HepG2 (cell line): Measurements from ENCODE around the gene RERG. TPM values are rescaled to one million over a fixed set of nuclear protein-coding genes. Genes with fewer than 3 reads are reported as not detected.

Experiments used
- ATAC-seq: fragments of 200-7000 bp; cut with Tn5 transposase; 3 replicates; pipeline ENCODE4 v1.9.1; 2020; ENCODE audit warnings: mild to moderate bottlenecking, moderate library complexity
- BruUV-seq: library from RNA; stranded (reverse); fragments of 400-500 nt; replicated peaks from 2 replicates; lab custom pipeline; 2021; lab: Mats Ljungman, UMichigan
- CTCF ChIA-PET: fragments of 300-600 bp; formaldehyde crosslinking; extraction: SDS; loops from one replicate; lab custom pipeline; 2021; ENCODE audit warnings: low total read pairs, inconsistent platforms, low intra/inter-chr PET ratio; lab: Yijun Ruan, JAX
- POLR2A ChIA-PET: fragments of 350-600 bp; sonication (Branson Sonifier 250); formaldehyde crosslinking; loops from one replicate; lab custom pipeline; 2020; ENCODE audit warnings: antibody characterized with exemption, inconsistent platforms; lab: Yijun Ruan, JAX
- DNase-seq: peaks from one replicate; pipeline ENCODE4 v3.0.0-alpha.2; 2015; ENCODE audit warnings: low spot score
- FAIRE-seq: peaks from 3 replicates; lab custom pipeline; 2011; peaks lifted over from hg19 to GRCh38; lab: Jason Lieb, UNC
- H2AFZ ChIP-seq: one replicate; pipeline ENCODE4 v1.6.1; 2011; ENCODE audit warnings: low read length, inconsistent platforms
- H3K27ac ChIP-seq: fragments of 300-600 bp; 3 replicates; pipeline ENCODE4 v1.8.0; 2011; ENCODE audit warnings: mixed run types, mild to moderate bottlenecking, mixed read lengths, low read length, inconsistent platforms; ENCODE audit not compliant: insufficient read depth; ENCODE audit errors: extremely low read length
- H3K27me3 ChIP-seq, 2 experiments: fragments of 200-600 bp in 1 of 2; 2 replicates in 1 of 2; 3 replicates in 1 of 2; pipeline versions ENCODE4 v1.6.0 to v1.8.0; 2011; ENCODE audit warnings: low read length in 2 of 2, mild to moderate bottlenecking in 2 of 2, moderate library complexity in 2 of 2, inconsistent platforms in 1 of 2; ENCODE audit not compliant: insufficient read depth in 2 of 2, control insufficient read depth in 1 of 2
- H3K36me3 ChIP-seq, 2 experiments: fragments of 200-600 bp in 1 of 2; replicated peaks in 1 of 2; 2 replicates in 1 of 2; 3 replicates in 1 of 2; pipeline versions ENCODE4 v1.5.1 to v1.8.0; 2011; ENCODE audit warnings: low read length in 2 of 2, inconsistent platforms in 1 of 2; ENCODE audit not compliant: insufficient read depth in 2 of 2, control insufficient read depth in 1 of 2
- H3K4me1 ChIP-seq: 2 replicates; pipeline ENCODE4 v1.5.1; 2012; ENCODE audit warnings: low read length, inconsistent platforms; ENCODE audit not compliant: insufficient read depth
- H3K4me2 ChIP-seq: 2 replicates; pipeline ENCODE4 v1.6.0; 2011; ENCODE audit warnings: low read depth, low read length, inconsistent platforms
- H3K4me3 ChIP-seq, 3 experiments: fragments of 200-600 bp in 1 of 3; sonication (generic), shearing (Covaris generic) in 1 of 3; replicated peaks in 1 of 3; 2 replicates each; pipeline ENCODE4 v1.5.1; 2011 to 2016; ENCODE audit warnings: low read length in 3 of 3, inconsistent platforms in 2 of 3, low read depth in 2 of 3, mild to moderate bottlenecking in 2 of 3, control low read depth in 1 of 3, mixed read lengths in 1 of 3; ENCODE audit not compliant: insufficient read depth in 1 of 3
- H3K79me2 ChIP-seq: one replicate; pipeline ENCODE4 v1.6.1; 2011; ENCODE audit warnings: low read length, inconsistent platforms; ENCODE audit not compliant: insufficient read depth
- H3K9ac ChIP-seq: 2 replicates; pipeline ENCODE4 v1.6.0; 2011; ENCODE audit warnings: mild to moderate bottlenecking, low read depth, low read length, inconsistent platforms; ENCODE audit not compliant: insufficient read depth
- H3K9me3 ChIP-seq: 2 replicates; pipeline ENCODE4 v1.5.1; 2012; ENCODE audit warnings: mild to moderate bottlenecking, low read length
- H4K20me1 ChIP-seq: 2 replicates; pipeline ENCODE4 v1.6.0; 2011; ENCODE audit warnings: inconsistent platforms, mild to moderate bottlenecking, low read length, moderate library complexity; ENCODE audit not compliant: insufficient read depth
- ARNT ChIP-seq: fragments of 450-650 bp; IDR thresholded peaks from 2 replicates; pipeline ENCODE4 v1.6.1; 2017
- HDAC6 ChIP-seq: fragments of 200-600 bp; sonication (generic); IDR thresholded peaks from 2 replicates; pipeline ENCODE4 v1.7.0; 2017; ENCODE audit warnings: mild to moderate bottlenecking, antibody characterized with exemption, low read length, low read depth
- KAT2B ChIP-seq: fragments of 150-350 bp; IDR thresholded peaks from 2 replicates; pipeline ENCODE4 v1.6.1; 2014; ENCODE audit warnings: low read depth, low read length, borderline replicate concordance
- KLF15 ChIP-seq: sonication (generic); formaldehyde crosslinking; IDR thresholded peaks from 2 replicates; pipeline ENCODE4 v1.8.1; 2023; ENCODE audit warnings: borderline replicate concordance, mild to moderate bottlenecking, inconsistent platforms, missing genetic modification reagents, mixed read lengths
- MATR3 ChIP-seq: sonication (generic); formaldehyde crosslinking; IDR thresholded peaks from 2 replicates; pipeline ENCODE4 v1.4.0; 2020; ENCODE audit warnings: missing genetic modification reagents
- NR1H2 ChIP-seq: sonication (generic); formaldehyde crosslinking; IDR thresholded peaks from 2 replicates; pipeline ENCODE4 v1.8.1; 2022; ENCODE audit warnings: low read depth, missing genetic modification reagents, borderline replicate concordance
- ZBTB42 ChIP-seq: sonication (generic); formaldehyde crosslinking; IDR thresholded peaks from 2 replicates; pipeline ENCODE4 v1.5.0; 2020; ENCODE audit warnings: mild to moderate bottlenecking, missing genetic modification reagents
- ZNF12 ChIP-seq: sonication (generic); formaldehyde crosslinking; IDR thresholded peaks from 2 replicates; pipeline ENCODE4 v1.5.0; 2020; ENCODE audit warnings: missing genetic modification reagents
- ZNF264 ChIP-seq: sonication (generic); formaldehyde crosslinking; IDR thresholded peaks from 2 replicates; pipeline ENCODE4 v1.4.0; 2020; ENCODE audit warnings: missing genetic modification reagents
- ZNF556 ChIP-seq: sonication (generic); formaldehyde crosslinking; IDR thresholded peaks from 2 replicates; pipeline ENCODE4 v1.4.0; 2020; ENCODE audit warnings: mild to moderate bottlenecking, missing genetic modification reagents, borderline replicate concordance
- ZNF747 ChIP-seq: sonication (generic); formaldehyde crosslinking; IDR thresholded peaks from 2 replicates; pipeline ENCODE4 v1.8.1; 2023; ENCODE audit warnings: missing genetic modification reagents, mild to moderate bottlenecking, borderline replicate concordance
- ZSCAN9 ChIP-seq: IDR thresholded peaks from 2 replicates; pipeline ENCODE4 v1.6.1; 2016; ENCODE audit warnings: borderline replicate concordance
- WGBS: methylation state at CpG from one replicate; pipeline ENCODE4 v1.1.6; 2017; ENCODE audit warnings: low lambda C conversion rate; 5-methylcytosine and 5-hydroxymethylcytosine counted together
- in situ Hi-C: cut with HindIII; loops from 2 replicates; pipeline ENCODE4 v1.10.0; 2017; ENCODE audit warnings: low pct_unique_long_range_greater_than_20kb; ENCODE audit not compliant: extremely low pct_ligation_motif_present
- intact Hi-C: fragments of 100-400 bp; cut with micrococcal nuclease; formaldehyde crosslinking; loops from one replicate; pipeline ENCODE4 v1.10.0; 2022; ENCODE audit not compliant: unreplicated experiment
- polyA plus RNA-seq, 8 experiments: library from polyadenylated mRNA; depleted of rRNA in 3 of 8; stranded (reverse) in 7 of 8; unstranded in 1 of 8; fragments of >200 nt; fragmentation: Illumina TruSeq in 4 of 8; extraction: Trizol in 4 of 8; gene quantifications; 2 replicates each; pipeline versions ENCODE4 v1.2.1 to v1.2.3, GENCODE V29; 2011 to 2016; ENCODE audit warnings: low read depth in 4 of 8, missing spikeins in 1 of 8, mixed read lengths in 1 of 8; ENCODE audit not compliant: insufficient read depth in 1 of 8
- total RNA-seq, 5 experiments: library from RNA; depleted of rRNA; stranded (reverse); fragments of >200 nt; fragmentation: Illumina TruSeq; extraction: Trizol; gene quantifications; 2 replicates each; pipeline ENCODE4 v1.2.3, GENCODE V29; 2016; ENCODE audit warnings: low read depth in 1 of 5
- TF ChIP-seq, protein P1 (sequence below): sonication (generic); formaldehyde crosslinking; IDR thresholded peaks from 2 replicates; pipeline ENCODE4 v1.4.0; 2020; ENCODE audit warnings: missing genetic modification reagents, borderline replicate concordance
- TF ChIP-seq, protein P2 (sequence below): sonication (generic); formaldehyde crosslinking; IDR thresholded peaks from 2 replicates; pipeline ENCODE4 v1.5.1; 2020; ENCODE audit warnings: missing genetic modification reagents, mild to moderate bottlenecking, borderline replicate concordance
- TF ChIP-seq, protein P3 (sequence below): sonication (generic); formaldehyde crosslinking; IDR thresholded peaks from 2 replicates; pipeline ENCODE4 v1.5.0; 2020; ENCODE audit warnings: mild to moderate bottlenecking, missing genetic modification reagents
- TF ChIP-seq, protein P4 (sequence below): IDR thresholded peaks from 2 replicates; pipeline ENCODE4 v1.6.1; 2016; ENCODE audit warnings: control low read depth

RERG gene
- total and polyA plus RNA-seq, 2 of the 13 experiments (the other 11 are each of a cell fraction or from before 2014, with no cell fraction given), result not detected

DNA sequence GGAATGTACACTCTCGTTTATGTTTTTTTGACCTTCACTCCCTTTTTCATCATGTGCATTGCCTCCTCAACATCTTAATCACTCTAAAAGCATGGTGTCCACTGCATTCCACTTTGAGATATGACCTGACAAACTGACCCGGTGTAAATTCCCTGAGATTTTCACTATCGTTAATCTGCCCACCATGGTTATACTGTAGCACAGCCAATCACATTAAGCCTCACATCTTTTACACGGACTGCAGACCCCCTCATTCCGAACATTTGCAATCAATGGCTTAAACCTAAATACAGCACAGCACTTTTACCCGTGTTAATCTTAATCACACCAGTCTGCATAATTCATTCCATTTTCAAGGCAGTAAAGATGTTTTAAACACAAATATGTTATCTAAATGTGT lies 2.4 kb downstream of the RERG start:
- Histone ChIP-seq H3K9ac (no peak overlapping the region), H3K4me2 (no peak overlapping the region), H2AFZ (no peak overlapping the region), H3K27ac (no peak overlapping the region), H3K4me1 (peaks cover 5% of the 10 kb centered on the region; the same call in 1 of the 2 replicates), H3K79me2 (no peaks in the 10 kb centered on the region), H3K36me3 (no peaks in the 10 kb centered on the region), H3K9me3 (no peaks in the 10 kb centered on the region), H3K27me3 (peaks cover 3 to 7% of the 10 kb centered on the region in 2 experiments; a peak in 4 of 5 replicates), H3K4me3 (no peak overlapping the region), H4K20me1 (no peaks in the 10 kb centered on the region)
- ChIA-PET CTCF (no interaction called here), POLR2A (no interaction called here)
- BruUV-seq, result no TSS peak
- 2% methylated on average over 6 of the region's 6 CpGs for WGBS
- intact Hi-C loops, result no loop called here
- DNase-seq (no peak), ATAC-seq (no peak), FAIRE-seq (no peak)
- in situ Hi-C loops, result loop anchor here (25.0 kb wide), 1 partner anchor 481 kb away; no protein-coding TSS in a partner anchor
- TF ChIP-seq KAT2B (no peak), ZNF12 (no peak), HDAC6 (no peak), ARNT (no peak), KLF15 (no peak), ZNF747 (CRISPR knock-in tag) (no peak), ZSCAN9 (no peak), ZBTB42 (CRISPR knock-in tag) (no peak), ZNF556 (CRISPR knock-in tag) (no peak), MATR3 (CRISPR knock-in tag) (no peak), ZNF264 (CRISPR knock-in tag) (no peak), NR1H2 (CRISPR knock-in tag) (no peak)
- TF ChIP-seq, protein P1, sequence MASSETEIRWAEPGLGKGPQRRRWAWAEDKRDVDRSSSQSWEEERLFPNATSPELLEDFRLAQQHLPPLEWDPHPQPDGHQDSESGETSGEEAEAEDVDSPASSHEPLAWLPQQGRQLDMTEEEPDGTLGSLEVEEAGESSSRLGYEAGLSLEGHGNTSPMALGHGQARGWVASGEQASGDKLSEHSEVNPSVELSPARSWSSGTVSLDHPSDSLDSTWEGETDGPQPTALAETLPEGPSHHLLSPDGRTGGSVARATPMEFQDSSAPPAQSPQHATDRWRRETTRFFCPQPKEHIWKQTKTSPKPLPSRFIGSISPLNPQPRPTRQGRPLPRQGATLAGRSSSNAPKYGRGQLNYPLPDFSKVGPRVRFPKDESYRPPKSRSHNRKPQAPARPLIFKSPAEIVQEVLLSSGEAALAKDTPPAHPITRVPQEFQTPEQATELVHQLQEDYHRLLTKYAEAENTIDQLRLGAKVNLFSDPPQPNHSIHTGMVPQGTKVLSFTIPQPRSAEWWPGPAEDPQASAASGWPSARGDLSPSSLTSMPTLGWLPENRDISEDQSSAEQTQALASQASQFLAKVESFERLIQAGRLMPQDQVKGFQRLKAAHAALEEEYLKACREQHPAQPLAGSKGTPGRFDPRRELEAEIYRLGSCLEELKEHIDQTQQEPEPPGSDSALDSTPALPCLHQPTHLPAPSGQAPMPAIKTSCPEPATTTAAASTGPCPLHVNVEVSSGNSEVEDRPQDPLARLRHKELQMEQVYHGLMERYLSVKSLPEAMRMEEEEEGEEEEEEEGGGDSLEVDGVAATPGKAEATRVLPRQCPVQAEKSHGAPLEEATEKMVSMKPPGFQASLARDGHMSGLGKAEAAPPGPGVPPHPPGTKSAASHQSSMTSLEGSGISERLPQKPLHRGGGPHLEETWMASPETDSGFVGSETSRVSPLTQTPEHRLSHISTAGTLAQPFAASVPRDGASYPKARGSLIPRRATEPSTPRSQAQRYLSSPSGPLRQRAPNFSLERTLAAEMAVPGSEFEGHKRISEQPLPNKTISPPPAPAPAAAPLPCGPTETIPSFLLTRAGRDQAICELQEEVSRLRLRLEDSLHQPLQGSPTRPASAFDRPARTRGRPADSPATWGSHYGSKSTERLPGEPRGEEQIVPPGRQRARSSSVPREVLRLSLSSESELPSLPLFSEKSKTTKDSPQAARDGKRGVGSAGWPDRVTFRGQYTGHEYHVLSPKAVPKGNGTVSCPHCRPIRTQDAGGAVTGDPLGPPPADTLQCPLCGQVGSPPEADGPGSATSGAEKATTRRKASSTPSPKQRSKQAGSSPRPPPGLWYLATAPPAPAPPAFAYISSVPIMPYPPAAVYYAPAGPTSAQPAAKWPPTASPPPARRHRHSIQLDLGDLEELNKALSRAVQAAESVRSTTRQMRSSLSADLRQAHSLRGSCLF (CRISPR knock-in tag), result no peak
- TF ChIP-seq, protein P2, sequence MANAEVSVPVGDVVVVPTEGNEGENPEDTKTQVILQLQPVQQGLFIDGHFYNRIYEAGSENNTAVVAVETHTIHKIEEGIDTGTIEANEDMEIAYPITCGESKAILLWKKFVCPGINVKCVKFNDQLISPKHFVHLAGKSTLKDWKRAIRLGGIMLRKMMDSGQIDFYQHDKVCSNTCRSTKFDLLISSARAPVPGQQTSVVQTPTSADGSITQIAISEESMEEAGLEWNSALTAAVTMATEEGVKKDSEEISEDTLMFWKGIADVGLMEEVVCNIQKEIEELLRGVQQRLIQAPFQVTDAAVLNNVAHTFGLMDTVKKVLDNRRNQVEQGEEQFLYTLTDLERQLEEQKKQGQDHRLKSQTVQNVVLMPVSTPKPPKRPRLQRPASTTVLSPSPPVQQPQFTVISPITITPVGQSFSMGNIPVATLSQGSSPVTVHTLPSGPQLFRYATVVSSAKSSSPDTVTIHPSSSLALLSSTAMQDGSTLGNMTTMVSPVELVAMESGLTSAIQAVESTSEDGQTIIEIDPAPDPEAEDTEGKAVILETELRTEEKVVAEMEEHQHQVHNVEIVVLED (CRISPR knock-in tag), result no peak
- TF ChIP-seq, protein P3, sequence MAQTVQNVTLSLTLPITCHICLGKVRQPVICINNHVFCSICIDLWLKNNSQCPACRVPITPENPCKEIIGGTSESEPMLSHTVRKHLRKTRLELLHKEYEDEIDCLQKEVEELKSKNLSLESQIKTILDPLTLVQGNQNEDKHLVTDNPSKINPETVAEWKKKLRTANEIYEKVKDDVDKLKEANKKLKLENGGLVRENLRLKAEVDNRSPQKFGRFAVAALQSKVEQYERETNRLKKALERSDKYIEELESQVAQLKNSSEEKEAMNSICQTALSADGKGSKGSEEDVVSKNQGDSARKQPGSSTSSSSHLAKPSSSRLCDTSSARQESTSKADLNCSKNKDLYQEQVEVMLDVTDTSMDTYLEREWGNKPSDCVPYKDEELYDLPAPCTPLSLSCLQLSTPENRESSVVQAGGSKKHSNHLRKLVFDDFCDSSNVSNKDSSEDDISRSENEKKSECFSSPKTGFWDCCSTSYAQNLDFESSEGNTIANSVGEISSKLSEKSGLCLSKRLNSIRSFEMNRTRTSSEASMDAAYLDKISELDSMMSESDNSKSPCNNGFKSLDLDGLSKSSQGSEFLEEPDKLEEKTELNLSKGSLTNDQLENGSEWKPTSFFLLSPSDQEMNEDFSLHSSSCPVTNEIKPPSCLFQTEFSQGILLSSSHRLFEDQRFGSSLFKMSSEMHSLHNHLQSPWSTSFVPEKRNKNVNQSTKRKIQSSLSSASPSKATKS, result no peak
- TF ChIP-seq, protein P4, sequence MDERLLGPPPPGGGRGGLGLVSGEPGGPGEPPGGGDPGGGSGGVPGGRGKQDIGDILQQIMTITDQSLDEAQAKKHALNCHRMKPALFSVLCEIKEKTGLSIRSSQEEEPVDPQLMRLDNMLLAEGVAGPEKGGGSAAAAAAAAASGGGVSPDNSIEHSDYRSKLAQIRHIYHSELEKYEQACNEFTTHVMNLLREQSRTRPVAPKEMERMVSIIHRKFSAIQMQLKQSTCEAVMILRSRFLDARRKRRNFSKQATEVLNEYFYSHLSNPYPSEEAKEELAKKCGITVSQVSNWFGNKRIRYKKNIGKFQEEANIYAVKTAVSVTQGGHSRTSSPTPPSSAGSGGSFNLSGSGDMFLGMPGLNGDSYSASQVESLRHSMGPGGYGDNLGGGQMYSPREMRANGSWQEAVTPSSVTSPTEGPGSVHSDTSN (CRISPR knock-in tag), result no peak
